Endodermal cell (in vitro differentiated cells): ENCODE results near the gene KLHDC7B. TPM values are rescaled to one million over a fixed set of nuclear protein-coding genes. Genes with fewer than 3 reads are reported as not detected.

Experiments used
- DNase-seq: peaks from one replicate; pipeline ENCODE4 v3.0.0-alpha.2; 2017
- H3K27ac ChIP-seq: 2 replicates; pipeline ENCODE4 v1.5.1; 2013; ENCODE audit warnings: mild to moderate bottlenecking, low read depth, low read length, moderate library complexity
- H3K27me3 ChIP-seq: 2 replicates; pipeline ENCODE4 v1.6.1; 2013; ENCODE audit warnings: mild to moderate bottlenecking, low read length, moderate library complexity; ENCODE audit not compliant: insufficient read depth, control insufficient read depth, poor library complexity, severe bottlenecking
- H3K36me3 ChIP-seq: 2 replicates; pipeline ENCODE4 v1.7.0; 2013; ENCODE audit warnings: mild to moderate bottlenecking, low read length, moderate library complexity; ENCODE audit not compliant: control insufficient read depth, insufficient read depth
- H3K4me1 ChIP-seq: one replicate; pipeline ENCODE4 v1.7.0; 2013; ENCODE audit warnings: low read length; ENCODE audit not compliant: control insufficient read depth, insufficient read depth
- H3K4me3 ChIP-seq: 2 replicates; pipeline ENCODE4 v1.5.1; 2013; ENCODE audit warnings: mild to moderate bottlenecking, low read length, moderate library complexity
- H3K9ac ChIP-seq: 2 replicates; pipeline ENCODE4 v1.6.1; 2013; ENCODE audit warnings: mild to moderate bottlenecking, low read length, moderate library complexity; ENCODE audit not compliant: poor library complexity, severe bottlenecking; ENCODE audit errors: extremely low read depth
- H3K9me3 ChIP-seq: 2 replicates; pipeline ENCODE4 v1.6.1; 2013; ENCODE audit warnings: mild to moderate bottlenecking, low read length, moderate library complexity; ENCODE audit not compliant: control insufficient read depth
- H3K27ac Mint-ChIP-seq: 2 replicates; pipeline ENCODE4 v1.8.0; 2020; ENCODE audit warnings: mixed read lengths
- H3K27me3 Mint-ChIP-seq: 2 replicates; pipeline ENCODE4 v1.8.0; 2021; ENCODE audit warnings: mild to moderate bottlenecking, mixed read lengths; ENCODE audit not compliant: insufficient read depth
- H3K36me3 Mint-ChIP-seq: 2 replicates; pipeline ENCODE4 v1.8.0; 2020; ENCODE audit warnings: low read depth, mixed read lengths
- H3K4me1 Mint-ChIP-seq: 2 replicates; pipeline ENCODE4 v1.8.0; 2020; ENCODE audit warnings: mixed read lengths
- H3K4me3 Mint-ChIP-seq: 2 replicates; pipeline ENCODE4 v1.8.0; 2020; ENCODE audit warnings: mild to moderate bottlenecking, moderate library complexity, mixed read lengths
- H3K9me3 Mint-ChIP-seq: 2 replicates; pipeline ENCODE4 v1.8.0; 2020; ENCODE audit warnings: mild to moderate bottlenecking, mixed read lengths
- CTCF ChIP-seq: fragments of 200-600 bp; sonication (generic); conservative IDR thresholded peaks from 2 replicates; pipeline ENCODE4 v1.5.0; 2021; ENCODE audit warnings: antibody characterized with exemption, mild to moderate bottlenecking
- WGBS, 2 experiments: methylation state at CpG; one replicate each; pipeline versions ENCODE4 v1.1.5 to v1.1.7; 2013; ENCODE audit warnings: missing lambda C conversion rate in 2 of 2, mixed read lengths in 1 of 2; ENCODE audit not compliant: insufficient coverage in 1 of 2, insufficient read length in 1 of 2; 5-methylcytosine and 5-hydroxymethylcytosine counted together
- total RNA-seq, 2 donors: library from RNA; stranded (reverse); fragmentation: NEBNext Ultra II Directional in 1 of 2; extraction: Animal tissue kit (Norgen Biotek cat#: 25700) in 1 of 2; gene quantifications; 2 replicates in 1 of 2; 3 replicates in 1 of 2; pipeline ENCODE4 v1.2.1, GENCODE V29; 2021

KLHDC7B gene
- total RNA-seq, 2 donors from 2014 or later = not detected

- Histone ChIP-seq H3K4me1 (peaks cover 6% of the 10 kb centered on the region), H3K9ac (no peak overlapping the region), H3K9me3 (no peaks in the 10 kb centered on the region), H3K36me3 (no peaks in the 10 kb centered on the region), H3K27me3 (peaks cover 16% of the 10 kb centered on the region), H3K27ac (no peak overlapping the region), H3K4me3 (no peak overlapping the region)
- H3K9me3 Mint-ChIP-seq = no peaks in the 10 kb centered on the region
- no peak overlapping the region for H3K4me3 Mint-ChIP-seq
- H3K4me1 Mint-ChIP-seq = peaks cover 12% of the 10 kb centered on the region
- DNase-seq = no peak
- H3K27ac Mint-ChIP-seq = no peak overlapping the region
- TF ChIP-seq CTCF = no peak
- WGBS, 2 experiments = 83 to 89% methylated on average over 5 of the region's 5 CpGs
- peaks cover 42% of the 10 kb centered on the region for H3K27me3 Mint-ChIP-seq
- H3K36me3 Mint-ChIP-seq = no peaks in the 10 kb centered on the region
These were observed 40.7 kb downstream of the KLHDC7B start for GRCh38 chr22:50586416-50586815.

- Histone ChIP-seq H3K9me3 (no peaks in the 10 kb centered on the region), H3K9ac (no peak overlapping the region), H3K27me3 (peaks cover 16% of the 10 kb centered on the region), H3K27ac (no peak overlapping the region), H3K4me1 (peaks cover 4% of the 10 kb centered on the region), H3K36me3 (no peaks in the 10 kb centered on the region), H3K4me3 (no peak overlapping the region)
- Mint-ChIP-seq H3K27ac (no peak overlapping the region), H3K9me3 (no peaks in the 10 kb centered on the region), H3K4me1 (peaks cover 12% of the 10 kb centered on the region), H3K27me3 (peaks cover 42% of the 10 kb centered on the region), H3K36me3 (no peaks in the 10 kb centered on the region), H3K4me3 (no peak overlapping the region)
- WGBS, 2 experiments = 91 to 92% methylated on average over 4 to 5 of the region's 5 CpGs
- DNase-seq = no peak
- no peak for TF ChIP-seq CTCF
These were observed 41.7 kb downstream of the KLHDC7B start for GRCh38 chr22:50587407-50587806.

GRCh38 chr22:50595189-50595588 lies 49.5 kb downstream of the KLHDC7B start:
- Mint-ChIP-seq H3K9me3 (no peaks in the 10 kb centered on the region), H3K4me1 (no peaks in the 10 kb centered on the region), H3K27me3 (peaks cover 59% of the 10 kb centered on the region), H3K36me3 (no peaks in the 10 kb centered on the region), H3K4me3 (no peak overlapping the region), H3K27ac (no peak overlapping the region)
- H3K4me1 ChIP-seq = no peaks in the 10 kb centered on the region
- no peak overlapping the region for H3K4me3 ChIP-seq
- H3K27ac ChIP-seq = no peak overlapping the region
- no peak for TF ChIP-seq CTCF
- no peak for DNase-seq
- H3K9me3 ChIP-seq = no peaks in the 10 kb centered on the region
- no peak overlapping the region for H3K9ac ChIP-seq
- WGBS, 2 experiments = 93 to 96% methylated on average over 3 of the region's 3 CpGs
- no peaks in the 10 kb centered on the region for H3K36me3 ChIP-seq
- peaks cover 51% of the 10 kb centered on the region for H3K27me3 ChIP-seq
